CD8-positive, alpha-beta memory T cell (primary cell): ENCODE data around the gene CACNA1S. TPM values are rescaled to one million over a fixed set of nuclear protein-coding genes. Genes with fewer than 3 reads are reported as not detected.

Experiments used
- CTCF ChIA-PET: fragments of 350-600 bp; sonication (Branson Sonifier 250); formaldehyde crosslinking; loops from one replicate; lab custom pipeline; 2021; ENCODE audit warnings: antibody characterized with exemption; lab: Charles Lee
- POLR2A ChIA-PET: fragments of 350-600 bp; sonication (Branson Sonifier 250); formaldehyde crosslinking; loops from one replicate; lab custom pipeline; 2021; ENCODE audit warnings: antibody characterized with exemption; lab: Charles Lee
- DNase-seq, 5 donors: peaks; one replicate each; pipeline versions ENCODE4 v3.0.0 to v3.0.0-alpha.2; 2020 to 2022; ENCODE audit warnings: mixed read lengths in 1 of 5
- H3K27ac ChIP-seq: one replicate; pipeline ENCODE4 v1.7.0; 2013; ENCODE audit warnings: low read depth, mild to moderate bottlenecking, low read length, moderate library complexity
- H3K27me3 ChIP-seq: 2 replicates; pipeline ENCODE4 v1.7.0; 2013; ENCODE audit warnings: low read length, mild to moderate bottlenecking; ENCODE audit not compliant: insufficient read depth, poor library complexity, severe bottlenecking
- H3K36me3 ChIP-seq: 2 replicates; pipeline ENCODE4 v1.7.0; 2013; ENCODE audit warnings: mild to moderate bottlenecking, low read length, moderate library complexity; ENCODE audit not compliant: insufficient read depth
- H3K4me1 ChIP-seq: 2 replicates; pipeline ENCODE4 v1.7.0; 2013; ENCODE audit warnings: mild to moderate bottlenecking, low read length, moderate library complexity; ENCODE audit not compliant: insufficient read depth
- H3K4me3 ChIP-seq: 2 replicates; pipeline ENCODE4 v1.7.0; 2013; ENCODE audit warnings: mild to moderate bottlenecking, low read length
- H3K9me3 ChIP-seq: 2 replicates; pipeline ENCODE4 v1.7.0; 2013; ENCODE audit warnings: mild to moderate bottlenecking, low read length
- H3K27ac Mint-ChIP-seq, 8 donors: one replicate each; pipeline ENCODE4 v1.8.0; 2020 to 2021; ENCODE audit warnings: mixed read lengths in 8 of 8, mild to moderate bottlenecking in 6 of 8, inconsistent platforms in 3 of 8, moderate library complexity in 3 of 8
- H3K27me3 Mint-ChIP-seq, 2 donors: one replicate each; pipeline ENCODE4 v1.8.0; 2020 to 2021; ENCODE audit warnings: mixed read lengths in 2 of 2, mild to moderate bottlenecking in 1 of 2, moderate library complexity in 1 of 2
- H3K36me3 Mint-ChIP-seq, 3 donors: one replicate each; pipeline ENCODE4 v1.8.0; 2020 to 2021; ENCODE audit warnings: mixed read lengths in 3 of 3, inconsistent platforms in 1 of 3, mild to moderate bottlenecking in 1 of 3
- H3K4me1 Mint-ChIP-seq, 3 donors: one replicate each; pipeline ENCODE4 v1.8.0; 2020 to 2021; ENCODE audit warnings: mixed read lengths in 3 of 3, inconsistent platforms in 1 of 3, mild to moderate bottlenecking in 1 of 3
- H3K4me3 Mint-ChIP-seq, 7 donors: one replicate each; pipeline ENCODE4 v1.8.0; 2020 to 2021; ENCODE audit warnings: mixed read lengths in 7 of 7, mild to moderate bottlenecking in 6 of 7, moderate library complexity in 4 of 7, inconsistent platforms in 2 of 7
- H3K9me3 Mint-ChIP-seq, 5 donors: one replicate each; pipeline ENCODE4 v1.8.0; 2020 to 2022; ENCODE audit warnings: mixed read lengths in 5 of 5, mild to moderate bottlenecking in 3 of 5, moderate library complexity in 2 of 5, inconsistent platforms in 1 of 5
- polyA plus RNA-seq: library from polyadenylated mRNA; unstranded; fragments of 300-500 nt; fragmentation: Illumina TruSeq; gene quantifications from one replicate; pipeline ENCODE4 v1.2.3, GENCODE V29; 2021
- total RNA-seq, 2 experiments: library from RNA; stranded (reverse); gene quantifications; one replicate each; pipeline ENCODE4 v1.2.3, GENCODE V29; 2021

The CACNA1S gene
- total and polyA plus RNA-seq, 3 experiments from 2014 or later: not detected

DNA sequence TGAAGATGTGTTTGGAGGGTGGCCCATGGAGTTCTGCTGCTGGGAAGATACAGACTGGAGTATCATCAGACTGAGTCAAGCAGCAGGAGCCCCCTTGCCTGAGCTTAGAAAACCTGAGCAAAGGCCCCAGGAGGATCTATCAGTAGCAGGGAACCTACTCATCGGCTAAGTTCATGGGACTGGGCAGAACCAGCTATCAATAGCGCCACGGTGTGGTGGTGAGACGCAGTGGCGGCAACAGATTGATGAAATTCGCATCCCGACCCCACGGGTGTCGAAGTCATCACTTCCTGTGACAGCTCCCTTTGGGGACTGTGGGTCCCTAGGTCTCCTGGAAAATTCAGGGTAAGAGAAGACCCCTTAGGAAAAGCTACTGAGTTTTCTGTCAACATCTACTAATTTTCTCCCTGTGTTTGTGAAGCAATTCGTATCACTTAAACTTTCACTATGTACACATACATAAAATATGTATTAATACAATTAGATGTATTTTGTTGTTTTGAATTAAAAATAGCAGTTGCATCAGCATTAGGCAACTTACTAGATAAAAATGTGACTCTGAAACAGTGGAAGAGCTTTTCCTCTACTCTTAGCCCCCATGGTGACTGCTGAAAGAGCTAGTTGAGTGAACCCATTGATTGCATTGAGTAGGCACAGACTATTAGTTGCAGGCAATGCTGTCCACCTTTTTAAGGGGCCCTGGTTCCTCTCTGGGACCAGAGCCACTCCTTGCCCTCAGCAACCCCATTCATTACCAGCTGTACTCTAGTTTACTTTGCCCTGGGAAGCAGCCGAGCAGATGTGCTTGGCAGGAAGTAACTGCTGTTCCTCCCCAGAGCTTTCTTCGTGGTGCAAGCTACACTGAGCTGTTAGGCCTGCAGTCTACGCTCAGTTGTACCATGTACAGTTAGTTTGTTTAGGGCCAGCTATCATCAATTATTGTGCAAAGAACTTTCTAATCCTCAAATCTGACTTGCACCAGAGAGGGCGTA, 7.3 kb upstream of the CACNA1S start:
- H3K9me3 Mint-ChIP-seq: no peaks in the 10 kb centered on the region
- peaks cover 0 to under 1% (median 0%) of the 10 kb centered on the region in 3 donors for H3K36me3 Mint-ChIP-seq
- ChIA-PET CTCF (interaction anchor here (1.0 to 2.2 kb wide), 13 partner anchors 8 to 497 kb away, joined by 3 to 11 read pairs (median 3); partner anchors contain the start of gene TMEM9), POLR2A (interaction anchor here (1.4 kb wide), 1 partner anchor 34 kb away, joined by 3 read pairs; the partner anchor contains the start of gene TMEM9)
- H3K27me3 ChIP-seq: peaks cover 13% of the 10 kb centered on the region
- H3K4me3 ChIP-seq: no peak overlapping the region
- H3K27me3 Mint-ChIP-seq: peaks cover 7 to 19% of the 10 kb centered on the region in 2 donors
- H3K4me1 ChIP-seq: peaks cover 9% of the 10 kb centered on the region
- H3K27ac Mint-ChIP-seq: peak overlapping the region in 1 of 8 donors; percentile 22
- H3K4me1 Mint-ChIP-seq: peaks cover 10 to 31% (median 20%) of the 10 kb centered on the region in 3 donors
- peak; percentile 24 to 68 (median 29) for DNase-seq
- no peaks in the 10 kb centered on the region for H3K9me3 ChIP-seq
- no peak overlapping the region for H3K4me3 Mint-ChIP-seq
- no peaks in the 10 kb centered on the region for H3K36me3 ChIP-seq
- H3K27ac ChIP-seq: no peak overlapping the region

DNA sequence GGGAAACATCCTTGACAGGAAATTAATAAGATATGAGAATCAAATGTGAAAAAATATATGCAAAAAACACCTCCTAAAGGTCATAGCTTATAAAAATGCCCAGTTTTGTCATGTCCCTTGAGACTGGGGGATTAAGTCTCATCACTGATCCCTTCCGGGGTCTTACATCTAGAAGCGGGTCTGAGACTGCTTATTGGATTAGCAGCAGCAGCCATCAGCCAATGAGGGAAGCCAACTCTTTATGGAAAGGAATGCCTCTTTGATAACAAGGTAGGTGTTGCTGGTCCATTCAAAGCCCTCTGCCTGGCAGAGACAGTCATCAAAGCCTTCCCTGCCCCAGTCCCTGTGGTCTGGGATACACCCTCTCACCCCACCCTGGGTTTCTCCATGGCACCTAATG, 3.9 kb upstream of the CACNA1S start:
- POLR2A ChIA-PET: no interaction called here
- no peaks in the 10 kb centered on the region for H3K9me3 ChIP-seq
- H3K9me3 Mint-ChIP-seq: no peaks in the 10 kb centered on the region

DNA sequence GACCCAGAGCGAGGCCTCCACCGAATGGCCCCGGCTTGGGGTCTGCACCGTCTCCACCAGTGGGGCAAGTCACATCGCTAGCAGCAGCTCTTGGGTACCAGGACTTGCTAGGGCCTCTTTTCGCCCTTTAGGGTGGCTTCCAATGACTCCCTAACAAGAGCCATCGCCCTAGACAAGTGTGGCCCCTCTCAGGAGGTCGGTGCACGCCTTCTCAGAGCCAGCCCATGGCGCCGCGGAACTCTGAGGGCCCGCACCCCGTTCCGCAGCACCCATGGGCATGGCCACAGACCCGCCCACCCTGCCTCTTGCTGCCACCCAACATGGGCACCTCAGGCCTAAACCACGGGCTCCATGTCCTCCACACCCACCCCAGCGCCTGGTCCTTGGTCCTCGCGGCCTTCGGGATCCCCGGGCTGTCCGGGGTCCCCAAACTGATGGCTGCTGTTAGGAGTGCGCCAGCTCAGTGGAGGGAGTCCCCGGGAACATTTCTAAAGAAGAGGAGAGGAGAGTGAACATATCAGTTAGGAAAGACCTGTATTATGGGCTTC, 3.2 kb upstream of the CACNA1S start:
- H3K4me3 Mint-ChIP-seq: peak overlapping the region in 6 of 7 donors; percentile 20 to 97 (median 55)
- Histone ChIP-seq H3K9me3 (no peaks in the 10 kb centered on the region), H3K27me3 (no peaks in the 10 kb centered on the region), H3K27ac (no peak overlapping the region), H3K4me3 (peak overlapping the region; percentile 19), H3K36me3 (no peaks in the 10 kb centered on the region), H3K4me1 (peaks cover 13% of the 10 kb centered on the region)
- peaks cover 13 to 38% (median 34%) of the 10 kb centered on the region in 3 donors for H3K4me1 Mint-ChIP-seq
- DNase-seq: peak in 1 of 5 donors; percentile 43
- peaks cover 0 to 4% (median 0%) of the 10 kb centered on the region in 3 donors for H3K36me3 Mint-ChIP-seq
- POLR2A ChIA-PET: no interaction called here
- peaks cover 0 to 1% of the 10 kb centered on the region in 2 donors for H3K27me3 Mint-ChIP-seq
- H3K27ac Mint-ChIP-seq: peak overlapping the region in 1 of 8 donors; percentile 60
- no peaks in the 10 kb centered on the region for H3K9me3 Mint-ChIP-seq
- CTCF ChIA-PET: interaction anchor here (1.4 to 3.3 kb wide), 6 partner anchors 9 to 781 kb away, joined by 3 to 26 read pairs (median 14); no protein-coding TSS in a partner anchor

More for the DNA sequence above, 3.9 kb upstream of the CACNA1S start:
- Mint-ChIP-seq H3K36me3 (peaks cover 0 to 4% (median 0%) of the 10 kb centered on the region in 3 donors), H3K27me3 (peaks cover 0 to 1% of the 10 kb centered on the region in 2 donors), H3K27ac (no peak overlapping the region), H3K4me1 (peaks cover 13 to 38% (median 34%) of the 10 kb centered on the region in 3 donors), H3K4me3 (peak overlapping the region in 6 of 7 donors; percentile 8 to 82 (median 62))
- no peak for DNase-seq
- peaks cover 13% of the 10 kb centered on the region for H3K4me1 ChIP-seq
- CTCF ChIA-PET: interaction anchor here (1.2 to 3.3 kb wide), 3 partner anchors 8 to 144 kb away, joined by 3 to 22 read pairs (median 5); no protein-coding TSS in a partner anchor
- H3K36me3 ChIP-seq: no peaks in the 10 kb centered on the region
- H3K27ac ChIP-seq: no peak overlapping the region
- H3K4me3 ChIP-seq: no peak overlapping the region
- no peaks in the 10 kb centered on the region for H3K27me3 ChIP-seq

DNA sequence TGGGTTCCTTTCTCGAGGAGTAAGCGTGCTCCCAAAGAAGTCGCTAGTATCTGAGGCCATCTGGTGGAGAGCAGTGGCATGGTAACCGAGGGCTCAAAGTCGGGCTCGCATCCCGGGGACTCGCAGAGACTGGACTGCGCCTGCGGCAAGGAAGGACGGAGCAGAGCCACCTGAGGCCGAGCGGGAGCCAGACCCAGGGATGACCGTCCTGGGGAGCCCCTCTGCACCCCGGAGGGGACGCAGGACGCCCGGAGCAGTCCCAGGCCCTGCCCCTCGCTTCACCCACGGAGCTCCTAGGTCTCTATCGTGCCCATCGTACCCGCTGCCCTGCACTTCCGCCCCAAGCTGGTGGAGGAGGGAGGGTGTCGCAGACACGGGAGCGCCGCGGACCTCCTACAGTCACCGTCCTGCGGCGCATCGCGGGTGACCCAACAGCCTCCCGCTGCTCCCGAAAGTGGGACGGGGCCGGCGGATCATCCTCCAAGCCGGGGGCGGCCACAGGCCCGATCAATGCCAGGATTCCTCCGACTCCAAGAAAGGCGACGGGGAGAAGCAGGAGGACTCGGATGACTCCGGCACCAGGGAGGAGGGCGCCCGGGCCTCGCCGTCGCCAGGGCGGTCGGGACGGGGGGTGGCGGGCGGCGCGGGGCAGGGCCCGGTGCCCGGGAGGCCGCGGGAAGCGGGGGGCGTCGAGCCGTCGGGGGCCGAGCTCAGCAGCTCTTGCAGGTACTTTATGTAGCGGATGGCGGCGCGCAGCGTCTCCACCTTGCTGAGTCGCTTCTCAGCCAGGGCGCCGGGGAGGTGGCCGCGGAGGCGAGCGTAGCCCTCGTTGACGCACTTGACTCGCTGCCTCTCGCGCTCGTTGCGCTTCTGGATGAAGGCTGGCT, 2.3 kb upstream of the CACNA1S start:
- H3K36me3 ChIP-seq: no peaks in the 10 kb centered on the region
- Mint-ChIP-seq H3K36me3 (peaks cover 0 to 4% (median 0%) of the 10 kb centered on the region in 3 donors), H3K27ac (peak overlapping the region in 7 of 8 donors; percentile 72 to 94 (median 85)), H3K27me3 (peaks cover 0 to 1% of the 10 kb centered on the region in 2 donors), H3K4me1 (peaks cover 9 to 28% (median 25%) of the 10 kb centered on the region in 3 donors), H3K9me3 (no peaks in the 10 kb centered on the region), H3K4me3 (peak overlapping the region; percentile 84 to 97 (median 92))
- H3K9me3 ChIP-seq: no peaks in the 10 kb centered on the region
- H3K27me3 ChIP-seq: no peaks in the 10 kb centered on the region
- peaks cover 9% of the 10 kb centered on the region for H3K4me1 ChIP-seq
- peak overlapping the region; percentile 92 for H3K4me3 ChIP-seq
- CTCF ChIA-PET: interaction anchor here (0.6 to 3.3 kb wide), 18 partner anchors 10 to 782 kb away, joined by 3 to 26 read pairs (median 5); partner anchors contain the start of genes KIF21B and TMEM9
- POLR2A ChIA-PET: interaction anchor here (1.0 kb wide), 1 partner anchor 40 kb away, joined by 9 read pairs; the partner anchor contains the start of gene TMEM9
- peak; percentile 46 to 78 (median 63) for DNase-seq
- peak overlapping the region; percentile 47 for H3K27ac ChIP-seq

DNA sequence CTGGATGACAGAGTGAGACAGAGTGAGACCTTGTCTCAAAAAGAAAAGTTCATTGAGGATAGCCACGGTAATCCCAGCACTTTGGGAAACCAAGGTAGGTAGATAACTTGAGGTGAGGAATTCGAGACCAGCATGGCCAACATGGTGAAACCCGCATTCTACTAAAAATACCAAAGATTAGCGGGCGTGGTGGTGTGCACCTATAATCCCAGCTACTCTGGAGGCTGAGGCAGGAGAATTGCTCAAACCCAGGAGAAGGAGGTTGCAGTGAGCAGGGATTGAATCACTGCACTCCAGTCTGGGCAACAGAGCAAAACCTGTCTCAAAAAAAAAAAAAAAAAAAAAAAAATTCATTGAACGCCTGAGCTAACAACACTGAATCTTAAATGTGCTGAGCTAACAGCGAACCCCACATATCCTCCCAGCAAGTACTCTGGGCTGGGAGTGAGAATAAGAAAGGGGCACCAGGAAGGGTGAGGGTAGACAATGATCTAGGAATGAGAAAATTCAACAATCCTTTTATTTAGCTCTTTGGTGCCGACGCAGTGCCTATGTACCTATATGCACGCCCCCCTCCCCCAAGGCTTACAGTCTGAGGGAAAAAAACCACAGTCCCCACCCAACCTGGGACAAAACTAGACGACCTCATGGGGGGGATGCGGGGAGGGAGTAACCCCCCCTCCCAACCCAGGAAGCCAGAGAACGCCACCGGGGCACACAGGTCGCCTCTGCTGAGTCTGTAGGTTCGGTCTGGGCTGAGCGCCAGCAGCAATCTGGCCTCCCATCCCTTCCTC, 1.4 kb upstream of the CACNA1S start:
- Histone ChIP-seq H3K4me3 (peak overlapping the region; percentile 92), H3K9me3 (no peaks in the 10 kb centered on the region), H3K36me3 (no peaks in the 10 kb centered on the region), H3K27me3 (no peaks in the 10 kb centered on the region), H3K27ac (no peak overlapping the region), H3K4me1 (peaks cover 8% of the 10 kb centered on the region)
- POLR2A ChIA-PET: interaction anchor here (1.0 kb wide), 1 partner anchor 41 kb away, joined by 9 read pairs; the partner anchor contains the start of gene TMEM9
- no peaks in the 10 kb centered on the region for H3K9me3 Mint-ChIP-seq
- peaks cover 0 to 4% (median 0%) of the 10 kb centered on the region in 3 donors for H3K36me3 Mint-ChIP-seq
- peaks cover 0 to 1% of the 10 kb centered on the region in 2 donors for H3K27me3 Mint-ChIP-seq
- DNase-seq: no peak
- CTCF ChIA-PET: interaction anchor here (0.9 to 3.3 kb wide), 17 partner anchors 11 to 783 kb away, joined by 3 to 26 read pairs (median 5); partner anchors contain the start of genes KIF21B and TMEM9
- H3K27ac Mint-ChIP-seq: peak overlapping the region in 6 of 8 donors; percentile 30 to 94 (median 88)
- peak overlapping the region; percentile 84 to 97 (median 92) for H3K4me3 Mint-ChIP-seq
- peaks cover 9 to 22% (median 20%) of the 10 kb centered on the region in 3 donors for H3K4me1 Mint-ChIP-seq

DNA sequence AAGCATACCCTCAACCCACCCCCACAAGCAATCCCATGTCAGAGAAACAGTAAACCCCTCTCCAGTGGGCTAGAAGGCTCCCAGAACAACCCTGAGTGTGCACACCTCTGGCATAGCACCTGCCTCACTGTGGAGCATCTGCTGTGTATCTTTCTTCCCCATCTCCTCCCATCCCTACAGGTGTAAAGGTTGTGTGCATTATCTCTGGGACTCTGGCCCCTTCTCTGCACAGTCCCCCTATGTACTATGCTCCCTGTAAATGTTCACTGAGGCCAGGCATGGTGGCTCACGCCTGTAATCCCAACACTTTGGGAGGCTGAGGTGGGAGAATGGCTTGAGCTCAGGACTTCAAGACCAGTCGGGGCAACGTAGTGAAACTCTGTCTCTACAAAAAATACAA, 700 bp upstream of the CACNA1S start:
- Mint-ChIP-seq H3K4me1 (peaks cover 9 to 22% (median 20%) of the 10 kb centered on the region in 3 donors), H3K36me3 (peaks cover 0 to 4% (median 0%) of the 10 kb centered on the region in 3 donors), H3K27ac (peak overlapping the region in 2 of 8 donors; percentile 44 to 61), H3K27me3 (peaks cover 0 to 1% of the 10 kb centered on the region in 2 donors), H3K9me3 (no peaks in the 10 kb centered on the region), H3K4me3 (peak overlapping the region in 6 of 7 donors; percentile 50 to 93 (median 58))
- ChIA-PET CTCF (interaction anchor here (1.1 to 3.3 kb wide), 4 partner anchors 27 to 491 kb away, joined by 4 to 26 read pairs (median 19); no protein-coding TSS in a partner anchor), POLR2A (no interaction called here)
- Histone ChIP-seq H3K36me3 (no peaks in the 10 kb centered on the region), H3K27ac (no peak overlapping the region), H3K27me3 (no peaks in the 10 kb centered on the region), H3K9me3 (no peaks in the 10 kb centered on the region), H3K4me3 (no peak overlapping the region), H3K4me1 (peaks cover 8% of the 10 kb centered on the region)
- no peak for DNase-seq
